Mesendoderm (in vitro differentiated cells): ENCODE measurements around the gene KCP.

ENCODE experiments used
- DNase-seq: peaks from one replicate; pipeline ENCODE4 v3.0.0; 2013
- H2AK5ac ChIP-seq: 2 replicates; pipeline ENCODE4 v1.6.1; 2013; ENCODE audit warnings: low read length, inconsistent platforms
- H2BK120ac ChIP-seq: 2 replicates; pipeline ENCODE4 v1.6.1; 2013; ENCODE audit warnings: low read depth, mild to moderate bottlenecking, low read length, moderate library complexity, mixed read lengths
- H2BK15ac ChIP-seq: replicated peaks from 2 replicates; pipeline ENCODE4 v1.6.1; 2013; ENCODE audit warnings: low read depth, mild to moderate bottlenecking, moderate library complexity
- H2BK5ac ChIP-seq: 2 replicates; pipeline ENCODE4 v1.6.1; 2013; ENCODE audit warnings: low read length, inconsistent platforms
- H3K18ac ChIP-seq: 2 replicates; pipeline ENCODE4 v1.6.1; 2013; ENCODE audit warnings: mild to moderate bottlenecking, low read length, mixed read lengths
- H3K23ac ChIP-seq: one replicate; pipeline ENCODE4 v1.6.1; 2013; ENCODE audit warnings: low read length
- H3K27ac ChIP-seq: 2 replicates; pipeline ENCODE4 v1.5.1; 2013; ENCODE audit warnings: low read depth, mild to moderate bottlenecking, inconsistent platforms, low read length, moderate library complexity
- H3K27me3 ChIP-seq: 2 replicates; pipeline ENCODE4 v1.6.1; 2013; ENCODE audit warnings: low read length, control low read depth, mild to moderate bottlenecking, inconsistent platforms; ENCODE audit not compliant: insufficient read depth, poor library complexity
- H3K36me3 ChIP-seq: 2 replicates; pipeline ENCODE4 v1.6.1; 2013; ENCODE audit warnings: low read length, inconsistent platforms; ENCODE audit not compliant: control insufficient read depth, insufficient read depth
- H3K4ac ChIP-seq: one replicate; pipeline ENCODE4 v1.6.1; 2013; ENCODE audit warnings: low read depth, mild to moderate bottlenecking, low read length, moderate library complexity
- H3K4me1 ChIP-seq: 2 replicates; pipeline ENCODE4 v1.6.1; 2013; ENCODE audit warnings: low read depth, low read length, inconsistent platforms; ENCODE audit not compliant: control insufficient read depth
- H3K4me2 ChIP-seq: 2 replicates; pipeline ENCODE4 v1.6.1; 2013; ENCODE audit warnings: low read length
- H3K4me3 ChIP-seq: 2 replicates; pipeline ENCODE4 v1.5.1; 2013; ENCODE audit warnings: mild to moderate bottlenecking, low read length
- H3K56ac ChIP-seq: one replicate; pipeline ENCODE4 v1.6.1; 2013; ENCODE audit warnings: low read length
- H3K79me1 ChIP-seq: 2 replicates; pipeline ENCODE4 v1.6.1; 2013; ENCODE audit warnings: low read length, inconsistent platforms
- H3K79me2 ChIP-seq: 2 replicates; pipeline ENCODE4 v1.6.1; 2013; ENCODE audit warnings: mild to moderate bottlenecking, low read length; ENCODE audit not compliant: control insufficient read depth, insufficient read depth
- H3K9ac ChIP-seq: 2 replicates; pipeline ENCODE4 v1.6.1; 2013; ENCODE audit warnings: low read length, inconsistent platforms
- H4K5ac ChIP-seq: one replicate; pipeline ENCODE4 v1.6.1; 2013; ENCODE audit warnings: low read length
- H4K8ac ChIP-seq: one replicate; pipeline ENCODE4 v1.6.1; 2013; ENCODE audit warnings: low read depth, mild to moderate bottlenecking, control low read depth, low read length, moderate library complexity
- WGBS: extraction: QIAGEN DNeasy Blood & Tissue Kit; methylation state at CpG from one replicate; pipeline ENCODE4 v1.1.7; 2013; ENCODE audit warnings: low lambda C conversion rate, missing lambda C conversion rate; ENCODE audit not compliant: insufficient coverage; ENCODE audit errors: extremely low coverage; 5-methylcytosine and 5-hydroxymethylcytosine counted together

KCP gene

DNA sequence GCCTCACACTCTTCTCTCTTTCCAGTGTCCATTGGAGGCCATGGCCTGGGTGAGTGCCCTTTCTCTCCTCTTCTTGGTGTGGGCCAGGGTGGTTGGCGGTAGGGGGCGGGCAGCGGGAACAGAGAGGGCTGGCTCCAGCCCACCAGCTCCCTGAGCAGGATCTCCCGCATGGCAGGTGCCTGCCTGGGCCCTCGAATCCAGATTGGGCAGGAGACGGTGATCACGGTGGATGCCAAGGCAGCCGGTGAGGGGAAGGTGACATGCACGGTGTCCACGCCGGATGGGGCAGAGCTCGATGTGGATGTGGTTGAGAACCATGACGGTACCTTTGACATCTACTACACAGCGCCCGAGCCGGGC, 61.4 kb downstream of the KCP start:
- Histone ChIP-seq H4K5ac (no peak overlapping the region), H2BK15ac (no peak overlapping the region), H3K23ac (no peak overlapping the region), H3K4me3 (no peak overlapping the region), H3K79me2 (no peaks in the 10 kb centered on the region), H3K9ac (no peak overlapping the region), H3K27me3 (no peaks in the 10 kb centered on the region), H3K4me2 (no peak overlapping the region), H4K8ac (no peak overlapping the region), H2AK5ac (no peak overlapping the region), H2BK5ac (no peak overlapping the region), H3K56ac (no peak overlapping the region), H3K79me1 (no peaks in the 10 kb centered on the region), H3K36me3 (peaks cover 21% of the 10 kb centered on the region), H3K4me1 (no peaks in the 10 kb centered on the region), H3K18ac (no peak overlapping the region), H3K4ac (no peak overlapping the region), H3K27ac (no peak overlapping the region), H2BK120ac (no peak overlapping the region)
- WGBS, result no CpG with 5 or more reads among the region's 16 CpGs
- DNase-seq, result no peak

DNA sequence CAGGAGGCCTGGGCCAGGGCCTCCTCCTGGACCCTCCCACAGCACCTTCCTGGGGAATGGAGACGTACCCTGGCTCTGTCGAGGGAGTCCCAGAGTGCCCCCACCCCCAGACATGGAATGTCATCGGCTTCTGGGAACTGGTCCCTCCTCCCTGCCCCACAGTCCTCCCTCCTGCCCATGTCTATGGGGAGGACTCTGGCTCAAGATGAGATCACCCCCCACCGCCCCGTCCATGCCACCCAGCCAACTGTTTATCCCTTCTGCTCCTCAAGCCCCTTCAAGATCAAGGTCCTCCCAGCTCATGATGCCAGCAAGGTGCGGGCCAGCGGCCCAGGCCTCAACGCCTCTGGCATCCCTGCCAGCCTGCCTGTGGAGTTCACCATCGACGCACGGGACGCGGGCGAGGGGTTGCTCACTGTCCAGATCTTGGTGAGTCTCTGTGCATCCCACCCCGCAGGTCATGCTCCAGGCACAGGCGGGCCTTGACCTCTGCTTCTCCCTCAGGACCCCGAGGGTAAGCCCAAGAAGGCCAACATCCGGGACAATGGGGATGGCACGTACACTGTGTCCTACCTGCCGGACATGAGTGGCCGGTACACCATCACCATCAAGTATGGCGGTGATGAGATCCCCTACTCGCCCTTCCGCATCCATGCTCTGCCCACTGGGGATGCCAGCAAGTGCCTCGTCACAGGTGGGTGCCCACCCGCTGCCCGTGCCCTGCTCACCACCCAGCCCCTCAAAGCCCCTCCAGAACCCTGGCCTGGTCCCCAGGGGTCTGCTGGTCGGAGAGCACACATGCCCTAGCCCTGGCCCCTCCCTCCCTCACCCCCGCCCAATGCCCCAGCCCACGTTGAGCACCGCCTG, 62.0 kb downstream of the KCP start:
- no peaks in the 10 kb centered on the region for H3K79me1 ChIP-seq
- H4K5ac ChIP-seq, result no peak overlapping the region
- H3K4ac ChIP-seq, result no peak overlapping the region
- H4K8ac ChIP-seq, result no peak overlapping the region
- peaks cover 25% of the 10 kb centered on the region for H3K36me3 ChIP-seq
- no peak overlapping the region for H3K27ac ChIP-seq
- H3K4me3 ChIP-seq, result no peak overlapping the region
- H2AK5ac ChIP-seq, result no peak overlapping the region
- no peak overlapping the region for H3K56ac ChIP-seq
- no peaks in the 10 kb centered on the region for H3K79me2 ChIP-seq
- H2BK120ac ChIP-seq, result no peak overlapping the region
- no peak overlapping the region for H2BK5ac ChIP-seq
- no peaks in the 10 kb centered on the region for H3K27me3 ChIP-seq
- no peak overlapping the region for H2BK15ac ChIP-seq
- no peak overlapping the region for H3K4me2 ChIP-seq
- H3K9ac ChIP-seq, result no peak overlapping the region
- no peak for DNase-seq
- no peak overlapping the region for H3K23ac ChIP-seq
- no CpG with 5 or more reads among the region's 31 CpGs for WGBS
- no peaks in the 10 kb centered on the region for H3K4me1 ChIP-seq
- no peak overlapping the region for H3K18ac ChIP-seq

DNA sequence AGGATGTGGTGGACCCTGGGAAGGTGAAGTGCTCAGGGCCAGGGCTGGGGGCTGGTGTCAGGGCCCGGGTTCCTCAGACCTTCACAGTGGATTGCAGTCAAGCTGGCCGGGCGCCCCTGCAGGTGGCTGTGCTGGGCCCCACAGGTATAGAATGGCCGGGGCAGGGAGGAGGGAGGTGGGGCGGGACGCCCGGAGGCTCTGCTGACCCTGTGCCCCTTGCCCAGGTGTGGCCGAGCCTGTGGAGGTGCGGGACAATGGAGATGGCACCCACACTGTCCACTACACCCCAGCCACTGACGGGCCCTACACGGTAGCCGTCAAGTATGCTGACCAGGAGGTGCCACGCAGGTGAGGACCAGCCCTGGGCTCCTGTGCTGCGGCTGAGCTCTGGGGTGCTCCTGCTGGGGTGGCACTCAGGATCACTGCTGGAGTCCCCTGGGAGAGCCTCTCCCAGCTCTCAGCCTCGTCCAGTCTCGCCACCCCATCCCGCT, 62.7 kb downstream of the KCP start:
- no peak overlapping the region for H4K8ac ChIP-seq
- no peak overlapping the region for H3K23ac ChIP-seq
- H3K79me2 ChIP-seq, result no peaks in the 10 kb centered on the region
- H3K79me1 ChIP-seq, result no peaks in the 10 kb centered on the region
- WGBS, result no CpG with 5 or more reads among the region's 17 CpGs
- H2AK5ac ChIP-seq, result no peak overlapping the region
- no peak overlapping the region for H4K5ac ChIP-seq
- H3K9ac ChIP-seq, result no peak overlapping the region
- H3K4me2 ChIP-seq, result no peak overlapping the region
- H3K56ac ChIP-seq, result no peak overlapping the region
- H2BK15ac ChIP-seq, result no peak overlapping the region
- peaks cover 29% of the 10 kb centered on the region for H3K36me3 ChIP-seq
- no peak overlapping the region for H2BK5ac ChIP-seq
- no peak overlapping the region for H3K18ac ChIP-seq
- no peaks in the 10 kb centered on the region for H3K27me3 ChIP-seq
- H3K4me1 ChIP-seq, result no peaks in the 10 kb centered on the region
- no peak overlapping the region for H3K27ac ChIP-seq
- H3K4ac ChIP-seq, result no peak overlapping the region
- no peak overlapping the region for H2BK120ac ChIP-seq
- no peak overlapping the region for H3K4me3 ChIP-seq
- no peak for DNase-seq

- H3K36me3 ChIP-seq, result peaks cover 27% of the 10 kb centered on the region
- no peaks in the 10 kb centered on the region for H3K79me1 ChIP-seq
- H4K8ac ChIP-seq, result no peak overlapping the region
- no peak overlapping the region for H3K4ac ChIP-seq
- H3K4me1 ChIP-seq, result no peaks in the 10 kb centered on the region
- H2BK15ac ChIP-seq, result no peak overlapping the region
- no peak overlapping the region for H3K9ac ChIP-seq
- no peak overlapping the region for H3K4me2 ChIP-seq
- H3K27ac ChIP-seq, result no peak overlapping the region
- H3K23ac ChIP-seq, result no peak overlapping the region
- H3K18ac ChIP-seq, result no peak overlapping the region
- H3K79me2 ChIP-seq, result no peaks in the 10 kb centered on the region
- no CpG with 5 or more reads among the region's 14 CpGs for WGBS
- no peak overlapping the region for H3K4me3 ChIP-seq
- DNase-seq, result no peak
- no peak overlapping the region for H2AK5ac ChIP-seq
- no peak overlapping the region for H2BK5ac ChIP-seq
- no peaks in the 10 kb centered on the region for H3K27me3 ChIP-seq
- H4K5ac ChIP-seq, result no peak overlapping the region
- no peak overlapping the region for H2BK120ac ChIP-seq
- H3K56ac ChIP-seq, result no peak overlapping the region
Measured at GRCh38 chr7:128846781-128847444, 63.6 kb downstream of the KCP start.

DNA sequence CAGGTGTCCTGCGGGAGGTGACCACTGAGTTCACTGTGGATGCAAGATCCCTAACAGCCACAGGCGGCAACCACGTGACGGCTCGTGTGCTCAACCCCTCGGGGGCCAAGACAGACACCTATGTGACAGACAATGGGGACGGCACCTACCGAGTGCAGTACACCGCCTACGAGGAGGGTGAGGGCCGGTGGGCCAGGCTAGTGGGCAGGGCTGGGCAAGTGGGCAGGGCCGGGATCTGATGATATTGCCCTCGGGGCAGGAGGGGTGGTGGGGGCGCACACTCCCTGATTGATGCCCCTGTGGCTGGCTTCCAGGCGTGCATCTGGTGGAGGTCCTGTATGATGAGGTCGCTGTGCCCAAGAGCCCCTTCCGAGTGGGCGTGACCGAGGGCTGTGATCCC, 64.5 kb downstream of the KCP start:
- WGBS, result no CpG with 5 or more reads among the region's 19 CpGs
- Histone ChIP-seq H3K9ac (no peak overlapping the region), H4K5ac (no peak overlapping the region), H2BK120ac (no peak overlapping the region), H3K36me3 (peaks cover 26% of the 10 kb centered on the region), H3K79me2 (no peaks in the 10 kb centered on the region), H3K23ac (no peak overlapping the region), H3K27ac (no peak overlapping the region), H3K4ac (no peak overlapping the region), H3K79me1 (no peaks in the 10 kb centered on the region), H3K4me2 (no peak overlapping the region), H2AK5ac (no peak overlapping the region), H3K56ac (no peak overlapping the region), H3K4me1 (no peaks in the 10 kb centered on the region), H2BK5ac (no peak overlapping the region), H2BK15ac (no peak overlapping the region), H3K4me3 (no peak overlapping the region), H3K27me3 (no peaks in the 10 kb centered on the region), H4K8ac (no peak overlapping the region), H3K18ac (no peak overlapping the region)
- DNase-seq, result no peak
